ENCODE results near the gene RIPK4.
"Not testable (repeated sequence)": the region's sequence is repeated elsewhere in the genome, so short reads cannot be mapped to it uniquely, and the experiment has no call there.

RIPK4 gene

DNA sequence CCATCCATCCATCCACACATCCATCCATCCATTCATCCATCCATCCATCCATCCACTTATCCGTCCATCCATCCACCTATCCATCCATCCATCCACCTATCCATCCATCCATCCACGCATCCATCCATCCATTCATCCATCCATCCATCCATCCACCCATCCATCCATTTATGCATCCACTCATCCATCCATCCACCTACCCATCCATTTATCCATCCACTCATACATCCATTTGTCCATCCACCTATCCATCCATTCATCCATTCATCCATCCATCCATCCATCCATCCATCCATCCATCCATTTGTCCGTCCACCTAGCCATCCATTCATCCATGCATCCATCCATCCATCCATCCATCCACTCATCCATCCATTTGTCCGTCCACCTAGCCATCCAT, 72.8 kb downstream of the RIPK4 start:
- DNase-seq (ENCODE audit: low read depth in 2 of 3, low spot score in 2 of 3): not testable (repeated sequence)

GRCh38 chr21:41692185-41692565, 74.7 kb downstream of the RIPK4 start:
- DNase-seq (ENCODE audit: low read depth in 2 of 3, low spot score in 2 of 3): no peak

- DNase-seq (ENCODE audit: low read depth in 2 of 3, low spot score in 2 of 3): no peak
Observed at GRCh38 chr21:41691205-41692184, 75.4 kb downstream of the RIPK4 start.

All from activated CD8-positive, alpha-beta memory T cell treated with anti-CD3 and anti-CD28 coated beads for 48 hours (primary cell).